22Rv1 (cell line): Measurements from ENCODE around the gene RRN3.

Experiments
- H3K27ac ChIP-seq: fragments of 450-650 bp; 2 replicates; pipeline ENCODE4 v1.5.1; 2017
- CTCF ChIP-seq: fragments of 450-650 bp; IDR thresholded peaks from 2 replicates; pipeline ENCODE4 v1.5.1; 2017; ENCODE audit warnings: mild to moderate bottlenecking
- ZFX ChIP-seq: fragments of 450-650 bp; IDR thresholded peaks from 2 replicates; pipeline ENCODE4 v1.6.1; 2017; ENCODE audit warnings: antibody characterized with exemption, borderline replicate concordance

Gene RRN3

GRCh38 chr16:15038689-15039088 is 55.4 kb downstream of the RRN3 start:
- TF ChIP-seq ZFX, result no peak
- TF ChIP-seq CTCF, result no peak

GRCh38 chr16:15037745-15038144 is 56.3 kb downstream of the RRN3 start:
- TF ChIP-seq CTCF (no peak), ZFX (no peak)
- H3K27ac ChIP-seq, result no peak overlapping the region

More at GRCh38 chr16:15038689-15039088, 55.4 kb downstream of the RRN3 start:
- no peak overlapping the region for H3K27ac ChIP-seq

- no peak overlapping the region for H3K27ac ChIP-seq
- TF ChIP-seq ZFX, result no peak
- no peak for TF ChIP-seq CTCF
Observed at GRCh38 chr16:15037003-15037402, 57.1 kb downstream of the RRN3 start.

GRCh38 chr16:15035163-15035729 is 58.8 kb downstream of the RRN3 start:
- TF ChIP-seq CTCF, result no peak
- no peak for TF ChIP-seq ZFX

GRCh38 chr16:15034266-15035162 is 59.6 kb downstream of the RRN3 start:
- no peak overlapping the region for H3K27ac ChIP-seq

More at GRCh38 chr16:15035163-15035729, 58.8 kb downstream of the RRN3 start:
- H3K27ac ChIP-seq, result no peak overlapping the region

GRCh38 chr16:15033309-15033707 is 60.8 kb downstream of the RRN3 start:
- no peak for TF ChIP-seq CTCF
- TF ChIP-seq ZFX, result no peak

More at GRCh38 chr16:15034266-15035162, 59.6 kb downstream of the RRN3 start:
- no peak for TF ChIP-seq ZFX
- no peak for TF ChIP-seq CTCF

More at GRCh38 chr16:15033309-15033707, 60.8 kb downstream of the RRN3 start:
- H3K27ac ChIP-seq, result no peak overlapping the region
